AG08395 (cell line): Measurements from ENCODE around the gene LIMA1.
A peak's percentile ranks its signal among the peaks of the same experiment; 100 is the strongest.

Experiments used
- DNase-seq: peaks from one replicate; pipeline ENCODE4 v3.0.0; 2012; ENCODE audit warnings: mixed read lengths, low spot score

Gene LIMA1

DNA sequence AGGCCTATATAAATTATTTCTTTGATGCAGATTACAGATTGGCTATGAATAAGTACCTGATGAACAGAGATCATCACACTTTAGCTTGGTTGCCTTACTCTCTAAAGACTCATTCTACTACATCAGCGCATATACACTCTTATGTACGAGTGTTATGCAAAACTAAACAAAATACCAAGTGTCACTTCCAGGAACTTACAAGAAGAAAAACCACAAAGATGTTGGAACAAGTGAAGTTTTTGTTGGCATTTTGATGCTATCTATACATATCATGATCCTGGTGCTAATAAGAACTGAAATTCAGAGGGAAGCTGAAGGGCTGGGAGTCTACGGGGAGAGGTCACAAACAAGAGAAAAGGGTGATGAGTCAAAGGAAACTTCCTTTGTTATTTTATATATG lies 68.3 kb downstream of the LIMA1 start:
- no peak for DNase-seq

DNA sequence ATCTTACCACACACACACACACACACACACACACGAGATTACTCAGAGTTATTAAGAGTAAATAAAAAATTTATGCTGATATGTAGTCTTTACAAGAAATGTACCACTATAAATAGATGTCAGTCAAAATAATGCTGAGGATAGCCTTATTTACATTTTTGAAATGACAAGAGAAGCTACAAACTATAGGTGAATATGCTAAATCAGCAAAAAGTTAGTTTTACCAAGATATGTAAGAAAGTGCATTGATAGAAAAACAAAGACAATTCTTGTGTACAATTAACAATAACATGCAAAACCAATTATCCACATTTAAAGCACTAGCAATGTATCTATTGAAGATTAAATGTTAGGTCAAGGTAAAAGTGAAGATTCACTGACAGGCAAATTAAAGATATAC lies 69.3 kb downstream of the LIMA1 start:
- DNase-seq: no peak

DNA sequence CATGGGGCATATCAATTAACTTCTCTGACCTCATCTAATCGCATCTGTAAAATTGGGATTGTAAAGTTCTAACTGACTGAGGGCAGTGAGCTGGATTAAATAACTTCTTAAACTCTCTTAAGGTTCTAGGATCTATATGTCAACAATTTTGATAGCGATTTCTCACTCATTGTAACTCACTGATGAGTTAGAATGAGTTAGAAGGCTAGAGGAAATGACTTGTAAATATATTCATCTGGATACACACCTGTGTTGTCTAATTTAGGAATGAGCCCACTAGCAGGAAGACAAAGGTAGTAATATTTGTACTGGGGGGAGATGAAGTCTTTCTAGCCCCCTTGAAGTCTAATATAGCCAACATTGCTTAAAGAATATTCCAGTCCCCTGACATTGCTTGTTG lies 69.9 kb downstream of the LIMA1 start:
- DNase-seq: no peak

GRCh38 chr12:50212071-50212467 lies 71.3 kb downstream of the LIMA1 start:
- DNase-seq: no peak

- no peak for DNase-seq
These were observed 71.8 kb downstream of the LIMA1 start for GRCh38 chr12:50211392-50212070.

- DNase-seq: no peak
These were observed 75.9 kb downstream of the LIMA1 start for GRCh38 chr12:50207424-50207823.

DNA sequence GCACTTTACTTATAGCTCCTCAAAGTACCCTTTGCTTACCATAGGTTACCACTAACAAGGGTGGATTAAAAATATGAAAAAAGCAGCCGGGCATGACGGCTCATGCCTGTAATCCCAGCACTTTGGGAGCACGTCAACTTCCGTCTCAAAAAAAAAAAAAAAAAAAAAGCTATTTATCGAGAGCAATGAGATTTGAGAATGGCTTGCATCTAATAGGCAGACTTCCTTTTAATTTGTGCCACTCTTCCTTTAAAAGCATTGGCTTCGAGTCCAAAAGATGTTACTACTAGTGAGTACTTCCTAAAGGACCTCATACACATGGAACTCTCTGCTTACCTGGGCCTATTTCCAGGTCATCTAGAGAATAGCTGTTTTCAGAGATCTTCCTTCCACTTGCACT lies 77.7 kb downstream of the LIMA1 start:
- DNase-seq: no peak

DNA sequence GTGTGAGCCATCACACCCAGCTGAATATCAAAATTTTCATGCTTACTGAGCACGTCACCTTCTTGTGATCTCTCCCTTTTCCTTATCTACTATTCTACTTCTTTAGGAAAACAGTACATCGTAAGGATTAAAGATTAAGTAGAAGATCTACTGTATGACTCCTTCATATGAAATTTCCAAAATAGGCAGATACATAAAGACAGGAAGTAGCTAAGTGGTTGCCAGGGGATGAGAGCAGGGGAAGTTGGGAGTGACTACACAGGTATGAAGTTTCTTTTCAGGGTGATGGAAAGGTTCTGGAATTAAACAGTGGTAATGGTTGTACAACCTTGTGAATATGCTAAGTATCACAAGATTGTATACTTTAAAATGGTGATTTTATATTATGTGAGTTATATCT lies 79.6 kb downstream of the LIMA1 start:
- no peak for DNase-seq

GRCh38 chr12:50201987-50202521 lies 81.3 kb downstream of the LIMA1 start:
- DNase-seq: peak; percentile 56

GRCh38 chr12:50200552-50201273 lies 82.6 kb downstream of the LIMA1 start:
- peak; percentile 40 for DNase-seq

- DNase-seq: no peak
These were observed 84.5 kb downstream of the LIMA1 start for GRCh38 chr12:50198829-50199228.

GRCh38 chr12:50197297-50197727 lies 86.0 kb downstream of the LIMA1 start:
- no peak for DNase-seq

DNA sequence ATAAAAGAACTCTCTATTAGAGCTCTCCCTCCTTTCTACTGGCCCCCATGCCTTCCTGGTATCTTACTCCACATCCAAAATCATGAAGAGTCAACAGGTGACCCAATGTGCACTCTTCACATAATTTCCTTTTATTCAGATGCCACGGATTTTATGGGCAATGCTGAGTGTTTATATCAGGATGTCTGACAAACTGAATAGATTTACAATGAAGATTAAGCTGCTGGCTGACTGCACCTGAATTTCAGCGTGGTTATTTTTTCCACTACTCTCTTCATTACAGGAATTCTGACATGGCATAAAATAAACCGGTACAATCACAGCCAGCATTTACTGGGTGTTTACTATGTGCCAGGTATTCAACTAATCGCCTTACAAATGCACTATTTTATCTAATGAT lies 86.8 kb downstream of the LIMA1 start:
- no peak for DNase-seq

DNA sequence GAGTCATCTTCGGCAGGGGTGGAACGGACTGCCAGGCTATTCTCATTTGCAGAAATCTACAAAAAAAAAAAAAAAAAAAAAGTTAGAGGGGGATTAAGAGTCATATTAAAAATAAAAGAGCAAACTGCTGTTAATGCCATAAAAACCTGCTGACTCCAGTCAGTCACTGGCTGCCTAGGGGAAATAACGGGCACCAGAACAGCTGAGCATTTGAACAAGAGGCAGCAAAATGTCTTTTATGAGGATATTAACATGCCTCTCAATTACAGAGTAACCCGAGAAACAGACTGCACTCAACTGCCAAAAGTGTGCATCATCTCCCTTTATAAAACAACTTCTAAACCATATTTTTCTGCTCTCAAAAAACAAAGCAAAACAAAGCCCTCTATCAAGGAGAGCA lies 87.5 kb downstream of the LIMA1 start:
- peak; percentile 11 for DNase-seq

DNA sequence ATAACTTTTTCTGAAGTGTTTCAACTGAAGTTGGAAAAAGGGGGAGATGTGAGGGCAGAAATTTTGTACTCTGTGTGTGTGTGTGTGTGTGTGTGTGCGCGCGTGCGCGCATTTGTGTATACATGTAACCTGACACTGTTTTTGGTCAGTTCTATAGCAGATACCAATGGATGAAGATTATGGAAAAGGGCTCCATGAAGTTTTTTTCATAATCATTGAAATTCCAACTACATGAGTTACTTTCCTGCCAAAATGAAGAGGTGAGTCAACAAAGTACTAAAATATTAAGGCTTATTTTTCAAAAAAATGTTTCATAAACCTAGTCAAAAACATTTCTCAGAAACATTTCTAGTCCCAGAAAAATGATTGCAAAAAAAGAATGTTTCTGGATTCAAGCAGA lies 90.4 kb downstream of the LIMA1 start:
- DNase-seq: peak; percentile 35

- DNase-seq: no peak
These were observed 91.1 kb downstream of the LIMA1 start for GRCh38 chr12:50192236-50192635.

DNA sequence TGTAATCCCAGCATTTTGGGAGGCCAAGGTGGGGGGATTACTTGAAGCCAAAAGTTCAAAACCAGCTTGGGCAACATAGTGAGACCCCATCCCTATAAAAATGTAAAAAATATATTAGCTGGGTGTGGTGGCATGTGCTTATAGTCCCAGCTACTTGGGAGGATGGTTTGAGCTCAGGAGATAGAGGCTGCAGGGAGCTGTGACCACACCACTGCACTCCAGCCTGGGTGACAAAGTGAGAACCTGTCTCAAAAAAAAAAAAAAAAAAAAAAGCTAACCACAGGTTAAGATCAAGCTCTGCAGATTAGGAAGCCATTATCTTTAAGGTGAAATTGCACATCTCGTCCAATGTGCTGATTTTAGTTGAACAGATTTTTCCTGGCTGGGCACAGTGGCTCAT lies 92.5 kb downstream of the LIMA1 start:
- no peak for DNase-seq

- DNase-seq: no peak
These were observed 94.3 kb downstream of the LIMA1 start for GRCh38 chr12:50188875-50189575.

DNA sequence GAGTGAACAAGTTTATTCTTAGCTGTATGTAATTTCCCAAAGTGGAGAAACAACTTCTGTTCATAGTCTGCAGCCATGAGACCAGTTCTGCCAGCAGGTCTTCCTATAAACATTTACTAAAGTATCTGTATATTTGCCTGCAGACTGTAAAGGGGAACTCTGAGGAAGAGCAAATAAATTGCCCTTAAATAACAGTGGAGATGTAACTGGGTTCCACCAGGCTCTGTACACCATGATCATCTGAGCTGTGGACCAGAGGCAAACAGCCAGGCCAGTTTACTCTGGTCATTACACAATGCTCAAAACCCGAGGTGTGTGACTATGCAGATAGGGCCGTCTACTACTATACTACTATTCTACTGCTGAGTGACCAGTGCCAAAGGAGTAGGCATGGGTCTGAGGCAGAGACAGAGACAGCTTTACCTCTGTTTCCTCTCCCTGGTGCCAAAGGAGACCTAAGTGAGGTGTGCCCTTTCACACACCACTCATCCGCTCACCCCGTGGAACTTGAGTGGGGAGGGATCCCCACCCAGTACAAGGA lies 95.0 kb downstream of the LIMA1 start:
- peak; percentile 19 for DNase-seq

- DNase-seq: peak; percentile 71
These were observed 96.0 kb downstream of the LIMA1 start for GRCh38 chr12:50187084-50187900.

DNA sequence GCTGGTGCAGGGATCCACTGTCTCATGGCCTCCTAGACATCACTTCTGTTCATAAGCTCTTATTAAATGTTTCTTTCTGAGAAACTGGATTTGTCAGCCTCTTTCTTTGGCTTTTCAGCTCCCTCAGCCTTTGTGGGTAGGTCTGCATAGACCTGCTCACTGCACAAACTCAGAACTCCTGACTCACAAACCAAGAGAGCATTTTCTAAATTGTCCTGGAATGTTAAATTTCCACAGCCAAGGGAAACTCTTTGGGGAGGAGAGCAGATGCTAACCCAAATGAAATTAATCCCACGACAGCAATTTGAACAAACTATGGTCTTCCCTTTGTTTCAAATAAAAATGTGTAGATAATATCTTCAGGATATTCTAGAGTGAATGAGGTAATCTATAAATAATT lies 96.6 kb downstream of the LIMA1 start:
- peak; percentile 54 for DNase-seq
